ENCODE results near the gene ZFP36L2. TPM values are rescaled to one million over a fixed set of nuclear protein-coding genes. Genes with fewer than 3 reads are reported as not detected.

Gene ZFP36L2
- total and polyA plus RNA-seq, 2 donors (not counting 1 experiment from before 2014, with no cell fraction given) = 16.7 to 26.7 TPM

GRCh38 chr2:43193652-43194120, 32.7 kb downstream of the ZFP36L2 start:
- no peak overlapping the region for H3K4me2 ChIP-seq (ENCODE audit: extremely low read depth, insufficient read depth, low read length)
- H3K9ac ChIP-seq (ENCODE audit: insufficient read depth, low read length) = no peak overlapping the region
- no peaks in the 10 kb centered on the region for H3K36me3 ChIP-seq (ENCODE audit: control insufficient read depth, insufficient read depth, low read length)
- no peaks in the 10 kb centered on the region for H3K79me2 ChIP-seq (ENCODE audit: control insufficient read depth, insufficient read depth, low read length)
- no peaks in the 10 kb centered on the region for H3K27me3 ChIP-seq (ENCODE audit: control insufficient read depth, insufficient read depth, low read length)
- H3K9me3 ChIP-seq (ENCODE audit: control insufficient read depth, insufficient read depth, low read depth, low read length) = no peaks in the 10 kb centered on the region
- no peaks in the 10 kb centered on the region for H3K4me1 ChIP-seq (ENCODE audit: control insufficient read depth, extremely low read depth, insufficient read depth, low read length)
- TF ChIP-seq EZH2 (IDR thresholded peaks at IDR 0.05; ENCODE audit: low read length, missing control alignments) (no peak), CTCF (conservative IDR thresholded peaks at IDR 0.05 in 1 of 2, IDR thresholded peaks at IDR 0.05 in 1 of 2; ENCODE audit: low read depth in 1 of 2, low read length in 2 of 2) (no peak)
- H2AFZ ChIP-seq (ENCODE audit: low read length) = no peak overlapping the region
- no peak for DNase-seq (ENCODE audit: low read depth in 2 of 2)
- H3K27ac ChIP-seq (ENCODE audit: insufficient read depth, low read length) = no peak overlapping the region
- H4K20me1 ChIP-seq (ENCODE audit: control insufficient read depth, extremely low read depth, insufficient read depth, low read length) = no peaks in the 10 kb centered on the region
- H3K4me3 ChIP-seq (replicated peaks in 1 of 4; ENCODE audit: control extremely low read depth in 1 of 4, insufficient read depth in 1 of 4, low read depth in 3 of 4, low read length in 4 of 4) = no peak overlapping the region

- Histone ChIP-seq H3K36me3 (ENCODE audit: control insufficient read depth, insufficient read depth, low read length) (no peaks in the 10 kb centered on the region), H3K27ac (ENCODE audit: insufficient read depth, low read length) (no peak overlapping the region), H3K4me3 (replicated peaks in 1 of 4; ENCODE audit: control extremely low read depth in 1 of 4, insufficient read depth in 1 of 4, low read depth in 3 of 4, low read length in 4 of 4) (no peak overlapping the region), H3K27me3 (ENCODE audit: control insufficient read depth, insufficient read depth, low read length) (no peaks in the 10 kb centered on the region), H2AFZ (ENCODE audit: low read length) (no peak overlapping the region), H3K4me1 (ENCODE audit: control insufficient read depth, extremely low read depth, insufficient read depth, low read length) (no peaks in the 10 kb centered on the region), H4K20me1 (ENCODE audit: control insufficient read depth, extremely low read depth, insufficient read depth, low read length) (no peaks in the 10 kb centered on the region), H3K9me3 (ENCODE audit: control insufficient read depth, insufficient read depth, low read depth, low read length) (no peaks in the 10 kb centered on the region), H3K9ac (ENCODE audit: insufficient read depth, low read length) (no peak overlapping the region), H3K79me2 (ENCODE audit: control insufficient read depth, insufficient read depth, low read length) (no peaks in the 10 kb centered on the region), H3K4me2 (ENCODE audit: extremely low read depth, insufficient read depth, low read length) (no peak overlapping the region)
- TF ChIP-seq CTCF (conservative IDR thresholded peaks at IDR 0.05 in 1 of 2, IDR thresholded peaks at IDR 0.05 in 1 of 2; ENCODE audit: low read depth in 1 of 2, low read length in 2 of 2) (no peak), EZH2 (IDR thresholded peaks at IDR 0.05; ENCODE audit: low read length, missing control alignments) (no peak)
- DNase-seq (ENCODE audit: low read depth in 2 of 2) = no peak
Observed at GRCh38 chr2:43192744-43193651, 33.4 kb downstream of the ZFP36L2 start.

DNA sequence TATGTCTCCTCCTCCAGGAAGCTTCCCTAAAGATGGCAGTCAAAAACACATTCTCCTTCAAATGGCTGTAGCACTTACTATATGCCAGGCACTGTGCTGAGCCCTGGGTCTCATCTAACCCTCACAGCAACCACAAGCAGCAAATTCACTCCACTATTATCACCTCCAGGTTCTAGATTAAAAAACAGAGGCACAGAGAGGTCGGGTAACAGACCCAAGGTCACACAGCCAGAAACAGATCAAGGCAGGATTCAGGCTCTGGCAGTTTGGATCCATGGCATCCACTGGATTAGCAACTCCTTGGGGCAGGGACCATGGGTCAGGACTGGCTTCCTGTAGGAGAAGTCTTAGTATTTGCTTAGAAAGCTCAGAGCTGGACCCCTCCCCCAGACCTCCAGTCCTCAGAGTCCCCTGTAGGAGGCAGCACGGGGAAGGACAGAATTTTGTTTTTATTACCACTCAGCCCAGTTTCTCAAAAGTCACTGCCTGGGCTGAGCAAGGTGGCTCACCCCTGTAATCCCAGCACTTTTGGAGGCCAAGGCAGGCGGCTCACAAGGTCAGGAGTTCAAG, 34.4 kb downstream of the ZFP36L2 start:
- DNase-seq (ENCODE audit: low read depth in 2 of 2) = no peak
- TF ChIP-seq EZH2 (IDR thresholded peaks at IDR 0.05; ENCODE audit: low read length, missing control alignments) = no peak
- peak in 1 of 2 donors; percentile 38 for TF ChIP-seq CTCF (conservative IDR thresholded peaks at IDR 0.05 in 1 of 2, IDR thresholded peaks at IDR 0.05 in 1 of 2; ENCODE audit: low read depth in 1 of 2, low read length in 2 of 2)
- no peak overlapping the region for H2AFZ ChIP-seq (ENCODE audit: low read length)
- no peaks in the 10 kb centered on the region for H3K27me3 ChIP-seq (ENCODE audit: control insufficient read depth, insufficient read depth, low read length)
- no peaks in the 10 kb centered on the region for H3K36me3 ChIP-seq (ENCODE audit: control insufficient read depth, insufficient read depth, low read length)
- H3K27ac ChIP-seq (ENCODE audit: insufficient read depth, low read length) = no peak overlapping the region
- H3K4me1 ChIP-seq (ENCODE audit: control insufficient read depth, extremely low read depth, insufficient read depth, low read length) = no peaks in the 10 kb centered on the region
- H4K20me1 ChIP-seq (ENCODE audit: control insufficient read depth, extremely low read depth, insufficient read depth, low read length) = no peaks in the 10 kb centered on the region
- no peak overlapping the region for H3K4me3 ChIP-seq (replicated peaks in 1 of 4; ENCODE audit: control extremely low read depth in 1 of 4, insufficient read depth in 1 of 4, low read depth in 3 of 4, low read length in 4 of 4)
- no peak overlapping the region for H3K4me2 ChIP-seq (ENCODE audit: extremely low read depth, insufficient read depth, low read length)
- H3K79me2 ChIP-seq (ENCODE audit: control insufficient read depth, insufficient read depth, low read length) = no peaks in the 10 kb centered on the region
- H3K9ac ChIP-seq (ENCODE audit: insufficient read depth, low read length) = no peak overlapping the region
- H3K9me3 ChIP-seq (ENCODE audit: control insufficient read depth, insufficient read depth, low read depth, low read length) = no peaks in the 10 kb centered on the region

All from fibroblast of lung (primary cell).